NCI-H524 (cell line): ENCODE results near the gene CEP95.

Experiments used
- DNase-seq, 2 experiments: peaks; one replicate each; lab custom pipeline; 2025; lab: John Stamatoyannopoulos, UW

The CEP95 gene

DNA sequence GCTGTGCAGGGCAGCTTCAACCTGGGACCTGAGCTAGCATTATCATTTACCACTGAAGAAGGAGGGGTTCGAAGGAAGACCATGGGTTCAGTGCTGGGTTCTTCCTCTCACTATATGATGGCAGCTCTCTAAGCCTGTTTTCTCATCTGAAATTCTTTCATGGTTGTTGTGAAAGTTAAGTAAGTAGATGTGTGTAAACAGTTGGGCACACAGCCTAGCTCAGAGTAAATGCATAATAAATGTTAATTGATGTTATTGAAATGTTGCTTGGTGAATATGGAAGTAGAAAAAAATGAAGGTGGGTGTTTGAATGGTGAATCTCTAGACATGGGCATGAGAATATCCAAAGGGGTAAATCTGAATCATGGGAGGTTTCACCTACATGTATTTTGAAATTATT lies 9.1 kb downstream of the CEP95 start:
- no peak for DNase-seq

DNA sequence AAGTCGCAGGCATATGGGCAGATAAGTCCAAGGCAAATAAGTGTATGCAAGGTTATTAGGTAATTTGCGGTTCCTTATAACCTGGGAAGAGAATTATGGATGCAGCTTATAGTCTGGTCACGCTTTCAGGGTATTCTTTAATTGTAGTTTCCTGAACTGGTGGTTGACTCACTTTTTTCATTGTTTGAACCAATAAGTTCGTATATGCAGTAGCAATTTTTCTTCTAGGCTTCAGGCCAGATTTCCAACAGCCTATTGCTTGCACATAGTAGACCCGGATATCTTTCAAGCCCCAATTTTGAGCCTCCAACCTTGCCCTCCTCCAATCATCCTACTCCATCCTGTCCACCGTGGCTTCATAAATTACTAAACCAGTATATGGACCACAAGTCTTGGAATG lies 12.8 kb downstream of the CEP95 start:
- DNase-seq: no peak

DNA sequence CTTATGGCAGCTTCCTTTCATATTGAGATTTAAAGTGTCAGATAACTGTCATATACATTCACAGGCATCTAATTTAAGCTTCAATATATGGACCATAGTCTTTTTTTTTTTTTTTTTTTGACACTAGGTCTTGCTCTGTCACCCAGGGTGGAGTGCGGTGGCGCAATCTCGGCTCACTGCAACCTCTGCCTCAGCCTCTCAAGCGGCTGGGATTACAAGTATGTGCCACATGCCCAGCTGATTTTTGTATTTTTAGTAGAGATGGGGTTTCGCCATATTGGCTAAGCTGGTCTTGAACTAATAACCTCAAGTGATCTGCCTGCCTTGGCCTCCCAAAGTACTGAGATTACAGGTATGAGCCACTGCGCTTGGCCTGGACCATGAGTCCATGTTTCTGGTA lies 13.6 kb downstream of the CEP95 start:
- DNase-seq: no peak

DNA sequence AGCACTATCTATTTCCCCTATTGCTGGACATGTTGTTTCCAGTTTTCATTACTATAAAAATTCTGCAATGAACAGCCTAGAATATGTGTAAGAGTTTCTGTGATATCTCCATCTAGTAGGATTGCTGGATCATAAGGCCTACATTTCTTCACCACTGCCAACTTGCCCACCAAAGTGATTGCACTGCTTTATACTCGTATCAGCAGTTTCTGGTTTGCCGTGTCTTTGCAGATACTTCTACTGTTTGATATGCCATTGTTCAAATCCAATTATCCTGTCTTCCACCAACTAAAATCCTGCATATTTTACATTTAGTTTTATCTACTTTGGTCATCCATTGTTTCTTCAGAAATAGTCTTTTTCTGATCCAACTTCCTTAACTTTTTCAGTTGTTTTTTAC lies 21.1 kb downstream of the CEP95 start:
- no peak for DNase-seq

DNA sequence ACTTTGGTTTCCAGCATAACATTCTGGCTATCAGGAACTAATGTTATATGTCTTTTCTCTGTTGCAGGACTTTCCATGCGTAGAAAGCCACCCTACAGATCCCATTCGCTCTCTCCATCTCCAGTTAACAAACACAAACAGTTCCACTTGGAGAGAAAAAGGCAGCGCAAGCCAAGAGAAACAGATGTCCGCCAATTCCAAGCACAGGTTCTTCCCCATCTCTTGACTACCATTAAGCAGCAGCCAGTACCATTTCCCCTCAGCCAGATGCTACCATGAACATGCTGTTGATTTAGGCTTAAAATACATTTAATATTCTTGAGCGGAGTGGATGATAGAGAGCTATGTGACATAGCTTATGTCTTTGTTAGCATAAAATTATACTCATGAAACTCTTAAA lies 22.4 kb downstream of the CEP95 start:
- DNase-seq: no peak

DNA sequence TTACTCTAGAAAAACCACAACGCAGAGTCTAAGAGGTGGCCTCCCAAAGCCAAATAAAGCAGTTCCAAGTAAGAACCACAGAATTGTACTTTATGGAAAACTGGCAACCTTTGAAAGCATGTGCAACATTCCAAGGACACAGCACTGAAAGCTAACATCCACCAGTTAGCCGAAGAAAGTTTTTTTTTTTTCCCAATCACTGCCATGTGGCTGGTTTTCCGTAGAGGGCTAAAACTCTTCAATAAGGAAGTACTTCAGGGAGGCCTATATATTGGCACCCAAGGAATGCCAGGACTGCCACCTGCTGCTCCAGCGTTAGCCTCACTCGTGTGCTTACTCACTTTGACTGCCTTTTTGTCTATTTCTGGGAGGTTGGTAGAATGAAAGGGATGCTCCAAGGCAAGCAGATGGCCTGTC lies 25.2 kb downstream of the CEP95 start:
- DNase-seq: no peak

DNA sequence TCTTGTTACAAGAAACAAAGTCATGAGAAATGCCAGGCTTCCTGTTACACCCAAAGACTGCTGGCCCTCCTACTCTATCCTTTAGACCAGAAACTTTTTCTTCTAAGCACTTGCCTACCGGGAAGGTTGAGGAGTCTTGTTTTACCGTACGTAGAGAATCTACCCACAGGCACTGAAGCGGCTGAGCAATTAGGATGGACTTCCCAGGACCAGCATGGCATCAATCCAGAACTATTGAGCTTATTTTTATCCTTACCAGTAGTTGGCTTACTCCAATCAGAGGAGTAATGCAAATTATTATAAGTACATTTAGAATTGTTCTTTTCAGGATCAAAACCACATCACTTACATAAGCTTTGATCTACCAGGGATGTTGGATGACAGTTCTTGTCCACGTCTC lies 25.6 kb downstream of the CEP95 start:
- DNase-seq: no peak

DNA sequence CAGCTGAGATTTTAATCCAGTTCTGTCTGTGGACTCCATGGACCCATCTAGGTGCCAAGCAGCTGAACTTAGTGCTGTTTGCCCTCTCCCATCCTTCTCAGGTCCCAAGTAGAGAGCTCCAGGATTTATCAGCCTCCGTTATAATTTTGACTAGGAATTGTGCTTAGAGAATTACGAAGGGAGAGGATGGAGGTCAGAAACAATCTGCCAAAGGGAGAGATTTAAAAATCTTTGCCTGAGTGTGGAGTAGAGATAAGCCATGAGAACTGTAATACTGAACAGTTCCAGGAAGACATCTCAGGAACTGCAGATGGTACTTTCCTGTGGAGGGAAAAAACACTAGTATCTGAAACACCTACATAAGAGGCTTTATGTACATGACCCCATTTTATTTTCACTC lies 27.0 kb downstream of the CEP95 start:
- DNase-seq: no peak

DNA sequence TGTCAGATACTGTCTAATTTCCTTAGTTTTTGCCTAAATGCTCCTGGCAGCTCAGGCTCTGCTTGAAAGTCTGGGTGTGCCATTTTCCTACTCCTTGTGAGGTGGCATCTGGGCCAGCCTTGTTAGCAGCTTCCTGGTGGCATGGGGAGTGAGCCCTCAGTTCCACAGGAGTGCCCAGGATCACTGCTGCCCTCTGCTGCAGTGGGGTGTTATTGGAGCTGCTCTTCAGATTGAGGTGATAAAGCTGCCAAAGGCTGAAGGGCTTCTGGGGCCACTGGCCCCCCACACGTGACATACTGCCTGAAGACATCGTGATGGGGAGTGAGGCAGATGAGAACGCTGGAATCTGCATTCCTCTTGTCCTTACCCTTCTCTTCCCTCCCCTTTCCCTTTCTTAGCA lies 27.4 kb downstream of the CEP95 start:
- peak in 1 of 2 experiments; percentile 25 for DNase-seq

DNA sequence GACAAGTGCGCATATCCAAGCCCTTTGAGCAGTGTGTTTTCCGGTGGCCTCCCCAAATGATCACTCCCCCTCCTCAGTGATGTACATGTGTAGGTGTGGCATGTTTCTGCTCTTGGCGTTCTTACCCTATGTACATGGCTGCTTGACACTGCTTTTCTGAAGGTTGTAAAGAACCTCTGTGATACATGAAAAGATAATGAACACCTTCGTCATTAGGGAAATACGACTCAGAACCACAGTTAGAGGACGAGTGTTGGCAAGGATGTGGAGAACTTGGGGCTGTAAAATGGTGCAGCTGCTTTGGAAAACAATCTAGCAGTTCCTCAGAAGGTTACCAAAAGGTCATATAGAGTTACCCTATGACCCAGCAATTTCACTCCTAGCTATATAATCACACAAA lies 28.6 kb downstream of the CEP95 start:
- DNase-seq: no peak

DNA sequence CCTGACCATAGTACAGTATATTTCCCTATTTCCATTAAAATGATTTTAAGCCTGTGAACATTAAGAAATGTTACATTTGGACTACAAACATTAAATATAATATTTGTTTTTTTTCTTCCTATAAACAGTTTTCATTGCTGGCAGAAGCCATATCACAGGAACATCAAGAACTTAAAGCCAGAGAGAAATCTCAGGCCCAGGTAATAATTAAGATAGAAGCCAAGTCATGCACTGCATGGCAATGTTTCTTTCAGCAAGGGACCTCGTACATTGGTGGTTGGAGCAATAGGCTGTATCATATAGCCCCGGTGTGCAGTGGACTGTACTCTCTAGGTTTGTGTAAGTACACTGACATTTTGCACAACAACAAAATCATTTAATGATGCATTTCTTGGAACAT lies 30.1 kb downstream of the CEP95 start:
- no peak for DNase-seq

DNA sequence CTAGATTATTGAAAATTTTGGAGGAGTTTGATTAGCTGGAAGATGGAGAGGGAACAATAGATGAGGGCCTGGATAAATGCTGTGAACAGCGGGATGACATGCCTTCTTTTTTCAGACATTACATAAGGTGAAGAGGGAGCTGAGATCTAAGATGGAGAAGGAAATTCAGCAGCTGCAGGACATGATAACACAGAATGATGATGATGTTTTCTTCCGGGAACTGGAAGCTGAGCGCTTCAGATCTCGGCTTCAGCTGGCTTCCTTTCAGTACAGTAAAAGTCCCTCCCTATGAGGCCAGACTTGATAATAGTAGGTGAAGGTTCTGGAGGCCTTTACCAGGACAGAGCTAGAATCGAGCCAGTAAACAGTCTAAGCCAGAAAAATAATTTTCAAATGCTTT lies 30.7 kb downstream of the CEP95 start:
- no peak for DNase-seq

DNA sequence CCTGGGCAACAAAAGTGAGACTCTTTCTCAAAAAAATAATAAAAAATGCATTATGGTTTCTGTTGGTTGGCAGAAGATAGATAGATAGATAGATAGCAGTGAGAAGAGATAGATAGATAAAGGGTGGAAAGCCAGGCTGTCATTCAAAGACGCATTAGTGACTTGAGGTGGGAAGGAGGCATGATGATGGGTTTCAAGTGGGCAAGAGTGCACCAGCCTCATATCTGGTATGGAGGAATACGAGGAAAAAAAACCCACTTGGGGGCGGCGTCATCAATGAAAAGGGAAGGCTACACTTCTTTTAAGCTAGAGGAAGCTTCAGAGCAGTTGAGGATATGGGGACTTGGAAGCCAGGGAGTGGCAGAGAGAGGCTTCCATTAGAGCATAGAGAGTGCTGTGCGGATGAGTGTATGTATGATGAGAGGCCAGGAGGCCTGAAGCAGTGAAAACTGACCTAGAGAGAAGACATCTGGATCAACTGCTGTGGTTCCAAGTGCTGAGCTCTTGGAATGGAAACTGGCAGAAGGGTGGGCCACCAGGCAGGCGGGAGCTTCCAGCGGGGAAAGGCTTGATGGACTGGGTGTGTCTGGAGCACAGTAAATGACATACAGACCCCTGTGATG lies 31.8 kb downstream of the CEP95 start:
- DNase-seq: peak in 1 of 2 experiments; percentile 20

DNA sequence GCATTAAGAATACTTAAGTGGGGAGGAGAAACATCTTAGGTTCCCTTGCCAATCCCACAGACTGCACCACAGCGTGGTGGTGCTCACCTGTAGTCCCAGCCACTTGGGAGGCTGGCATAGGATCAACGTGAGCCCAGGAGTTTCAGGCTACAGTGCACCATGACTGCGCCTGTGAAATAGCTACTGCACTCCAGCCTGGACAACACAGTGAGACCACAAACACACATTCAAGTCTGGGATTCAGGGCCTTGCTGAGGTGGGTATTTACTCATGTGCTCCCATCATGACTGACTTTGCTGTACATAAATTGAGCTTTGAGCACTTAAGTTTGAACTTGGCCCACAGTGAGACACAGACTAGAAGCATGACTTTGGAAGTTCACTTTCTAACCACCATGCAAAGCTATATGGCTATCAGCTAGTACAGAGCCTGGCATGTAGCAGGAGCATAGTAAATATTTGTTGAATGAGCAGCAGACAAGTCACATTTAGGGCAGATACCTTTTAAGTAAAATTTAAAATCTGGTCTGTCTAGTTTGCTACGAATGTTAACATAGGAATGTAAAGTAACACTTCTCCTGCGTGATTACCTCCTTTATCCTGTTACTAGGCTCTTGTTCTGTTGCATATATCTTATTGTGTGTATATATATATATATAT lies 33.5 kb downstream of the CEP95 start:
- DNase-seq: no peak

DNA sequence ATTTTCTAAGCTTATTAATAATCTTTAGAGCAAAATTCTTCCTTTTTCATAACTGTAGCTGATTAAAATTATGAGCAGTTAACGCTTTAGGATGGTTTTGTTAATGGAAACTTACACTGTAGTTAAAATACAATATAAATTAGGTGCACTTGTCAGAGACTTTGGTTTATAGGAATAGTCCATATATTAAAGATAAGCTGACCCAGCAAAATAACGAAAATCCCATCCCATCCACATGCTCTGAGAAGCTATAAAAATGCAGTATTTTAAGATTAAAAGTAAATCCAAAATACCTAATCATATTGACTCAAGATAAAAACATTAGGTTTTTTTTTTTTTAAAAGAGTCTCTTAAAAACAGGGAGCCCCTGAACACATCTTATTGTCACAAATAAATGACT lies 38.0 kb downstream of the CEP95 start:
- DNase-seq: no peak

DNA sequence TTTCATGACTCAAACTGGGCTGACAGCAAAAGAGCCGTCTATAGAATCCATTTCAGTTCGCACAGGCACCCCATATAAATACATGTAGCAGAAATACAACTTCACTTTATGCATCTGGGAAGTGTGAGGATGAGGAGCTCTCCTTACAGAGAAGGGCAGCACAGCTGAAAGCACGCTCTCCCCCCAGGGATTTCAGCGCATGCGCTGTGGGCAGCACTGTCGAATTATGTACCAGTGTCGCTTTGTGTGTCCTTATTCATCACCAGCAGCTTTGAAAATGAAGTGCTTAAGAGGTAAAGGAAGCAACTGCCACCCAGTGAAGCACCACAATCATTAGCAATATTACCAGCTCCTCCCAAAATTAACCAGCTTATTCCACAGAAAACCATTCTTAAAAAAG lies 39.9 kb downstream of the CEP95 start:
- DNase-seq: no peak

DNA sequence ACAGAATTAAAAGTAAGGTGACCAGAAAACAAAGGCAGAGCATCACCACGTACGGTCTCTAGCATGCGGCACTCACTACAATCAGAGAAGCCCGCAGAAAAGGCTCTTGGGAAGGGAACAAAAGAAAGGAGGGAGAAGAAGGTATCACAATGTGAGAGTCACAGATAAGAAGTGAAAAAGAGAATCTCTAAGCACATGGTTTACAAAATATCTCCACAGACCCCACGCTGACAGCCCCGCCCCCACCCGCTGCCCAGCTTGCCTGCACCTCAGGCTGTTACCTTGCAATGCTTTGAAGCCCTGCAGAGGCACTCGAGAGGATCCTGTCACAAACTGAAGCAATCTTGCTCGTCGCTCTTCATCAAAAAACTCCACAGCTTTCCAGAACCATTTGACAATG lies 40.5 kb downstream of the CEP95 start:
- DNase-seq: no peak

DNA sequence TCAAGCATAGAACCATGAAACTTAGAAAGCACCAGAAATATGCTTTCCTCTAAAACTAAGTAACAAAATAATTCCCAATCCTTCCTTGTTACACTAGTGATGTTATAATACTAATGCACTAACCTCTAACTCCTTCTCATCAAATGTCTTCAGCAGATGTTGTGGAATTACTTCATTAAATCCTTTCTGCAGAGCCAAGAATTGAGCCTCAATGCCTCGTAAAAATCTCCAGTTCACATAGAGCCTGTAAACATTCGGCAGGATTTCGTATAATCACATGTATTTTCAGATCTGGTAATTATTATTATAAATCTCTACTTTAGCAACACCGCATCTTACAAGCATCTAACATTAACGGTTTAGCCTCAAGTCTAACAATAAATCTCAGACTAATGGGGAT lies 44.7 kb downstream of the CEP95 start:
- no peak for DNase-seq

DNA sequence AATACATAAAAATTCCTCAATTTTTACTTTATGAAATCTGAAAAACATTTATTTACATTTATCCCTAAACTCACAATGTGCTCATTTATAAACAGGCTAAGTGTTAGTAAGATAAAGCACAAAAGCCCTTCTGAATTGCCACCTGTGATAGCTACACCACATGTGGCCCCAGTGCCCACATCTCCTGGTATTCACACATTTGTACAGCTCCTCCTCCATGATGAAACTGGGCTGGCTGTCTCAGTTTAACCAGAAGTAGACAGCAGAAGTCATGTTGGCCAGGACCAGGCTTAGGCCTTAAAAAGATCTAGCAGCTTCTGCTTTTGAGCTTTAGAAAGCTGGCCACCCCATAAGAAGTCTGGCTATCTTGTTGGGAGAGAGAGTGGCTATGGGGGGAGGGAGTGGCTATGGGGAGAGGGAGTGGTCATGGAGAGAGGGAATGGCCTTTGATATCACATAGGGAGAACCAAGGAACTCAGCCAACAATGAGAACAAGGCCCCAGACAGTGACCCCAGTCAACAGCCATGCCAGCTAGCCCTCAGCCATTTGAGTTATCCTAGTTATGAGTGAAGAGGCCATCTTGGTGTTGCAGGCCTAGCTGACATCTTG lies 47.4 kb downstream of the CEP95 start:
- no peak for DNase-seq

DNA sequence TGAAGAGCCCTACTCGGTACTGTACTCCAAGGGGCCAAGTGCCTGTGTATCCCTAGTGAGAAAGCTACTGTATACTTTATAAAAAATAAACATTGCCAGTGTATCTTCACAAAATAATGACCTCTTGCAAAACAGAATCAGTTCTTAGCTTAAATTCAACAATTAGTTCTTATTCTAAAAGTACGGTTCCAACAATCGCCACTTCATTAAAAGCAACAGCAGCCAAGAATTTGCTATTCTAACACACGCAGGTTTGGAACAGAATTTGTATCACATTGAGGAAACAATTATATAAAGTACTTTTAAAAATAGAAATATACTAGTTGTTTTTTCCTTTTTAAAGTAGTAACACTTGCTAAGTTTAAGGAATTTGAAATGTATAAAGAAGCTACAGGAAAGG lies 48.5 kb downstream of the CEP95 start:
- DNase-seq: no peak

DNA sequence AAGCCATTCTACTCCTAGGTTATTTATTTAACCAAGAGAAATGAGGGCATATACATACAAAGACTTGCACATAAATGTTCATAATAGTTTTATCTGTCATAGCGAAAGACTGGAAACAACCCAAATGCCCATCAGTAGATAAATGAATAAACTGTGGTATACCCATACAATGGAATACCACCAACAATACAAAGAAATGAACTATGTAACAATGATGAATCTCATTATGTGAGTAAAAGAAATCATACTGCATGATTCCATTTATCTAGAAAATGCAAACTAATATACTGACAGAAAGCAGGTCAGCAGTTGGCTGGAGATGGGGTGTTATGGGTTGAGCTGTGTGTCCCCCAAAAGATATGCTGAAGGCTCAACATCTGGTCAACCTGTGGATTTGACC lies 57.3 kb downstream of the CEP95 start:
- no peak for DNase-seq

DNA sequence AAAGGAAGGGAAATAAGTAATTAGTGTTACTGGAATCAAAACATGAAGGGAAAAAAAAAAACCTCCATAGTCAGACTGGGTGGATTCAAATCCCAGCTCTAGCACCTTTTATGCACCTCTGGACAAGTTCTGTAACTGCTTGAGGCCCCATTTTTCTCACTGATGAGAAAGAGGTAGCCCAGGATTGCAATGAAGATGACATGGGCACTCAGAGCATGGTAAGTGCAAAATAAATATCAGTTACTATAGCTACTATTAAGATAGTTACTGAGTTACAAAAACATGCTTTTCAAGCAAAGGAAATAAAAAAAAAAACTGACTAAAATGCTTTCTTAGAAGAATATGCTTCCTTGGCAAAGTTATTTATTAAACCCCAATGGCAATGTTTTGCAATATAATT lies 58.8 kb downstream of the CEP95 start:
- no peak for DNase-seq

DNA sequence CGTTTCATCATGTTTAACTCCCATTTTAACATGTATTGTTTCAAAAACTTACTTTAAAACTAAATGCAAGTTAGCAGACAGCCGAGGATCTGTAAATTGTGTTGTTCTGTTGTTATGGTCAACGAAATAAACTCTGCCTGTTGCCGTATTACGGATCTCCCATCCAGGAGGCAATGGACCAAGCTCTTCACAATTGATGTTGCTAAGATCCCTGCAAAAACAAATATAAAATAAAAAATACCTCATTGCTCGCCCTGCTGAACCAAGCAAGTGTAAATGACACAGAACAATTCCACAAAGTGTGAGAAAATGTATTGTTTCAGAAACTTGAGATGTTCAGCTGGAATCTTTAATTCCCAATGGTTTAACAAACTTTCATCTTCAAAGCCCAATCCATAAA lies 65.0 kb downstream of the CEP95 start:
- no peak for DNase-seq

DNA sequence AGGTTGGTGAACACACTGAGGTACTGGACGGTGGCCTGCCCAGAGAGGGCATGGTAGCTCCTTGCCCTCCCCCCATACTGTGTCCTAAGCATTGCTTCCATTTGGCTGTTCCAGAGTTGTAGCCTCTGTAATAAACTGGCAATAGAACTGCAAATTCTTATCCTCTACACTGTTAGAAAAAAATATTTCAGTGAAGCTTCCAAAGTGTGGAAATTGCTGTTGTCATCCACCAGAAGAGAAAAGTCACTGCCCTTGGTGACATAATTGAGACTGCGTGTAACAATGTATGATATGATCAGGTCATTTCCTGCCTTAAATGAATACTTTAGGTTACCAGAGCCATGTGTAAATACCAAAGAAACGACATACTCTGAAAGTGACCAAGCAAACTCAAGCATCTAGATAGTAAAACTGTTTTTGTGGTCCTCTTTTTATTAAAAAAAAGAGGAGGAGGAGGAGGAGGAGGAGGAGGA lies 65.9 kb downstream of the CEP95 start:
- DNase-seq: no peak
